ENCODE results near the gene ARHGAP6.

- TF ChIP-seq CTCF (IDR thresholded peaks at IDR 0.05) (no peak), POLR2A (IDR thresholded peaks at IDR 0.05) (no peak)
These were observed 1.4 kb upstream of the ARHGAP6 start for GRCh38 chrX:11666952-11667685.
